Thyroid gland (tissue), 4 donors: ENCODE results near the gene LSM14B.

Experiments
- POLR2A ChIP-seq, 2 donors: fragments of 450-650 bp; IDR thresholded peaks; one replicate each; pipeline ENCODE4 v1.6.1; 2017; ENCODE audit warnings: antibody characterized with exemption in 2 of 2, mild to moderate bottlenecking in 2 of 2, moderate library complexity in 1 of 2
- TF ChIP-seq, protein P1 (sequence below), 6 experiments: fragments of 200-600 bp in 3 of 6; fragments of 450-650 bp in 3 of 6; sonication (generic) in 3 of 6; IDR thresholded peaks; one replicate each; pipeline ENCODE4 v1.5.1; 2016 to 2019; ENCODE audit warnings: antibody characterized with exemption in 6 of 6, mild to moderate bottlenecking in 2 of 6, inconsistent platforms in 1 of 6, moderate library complexity in 1 of 6

DNA sequence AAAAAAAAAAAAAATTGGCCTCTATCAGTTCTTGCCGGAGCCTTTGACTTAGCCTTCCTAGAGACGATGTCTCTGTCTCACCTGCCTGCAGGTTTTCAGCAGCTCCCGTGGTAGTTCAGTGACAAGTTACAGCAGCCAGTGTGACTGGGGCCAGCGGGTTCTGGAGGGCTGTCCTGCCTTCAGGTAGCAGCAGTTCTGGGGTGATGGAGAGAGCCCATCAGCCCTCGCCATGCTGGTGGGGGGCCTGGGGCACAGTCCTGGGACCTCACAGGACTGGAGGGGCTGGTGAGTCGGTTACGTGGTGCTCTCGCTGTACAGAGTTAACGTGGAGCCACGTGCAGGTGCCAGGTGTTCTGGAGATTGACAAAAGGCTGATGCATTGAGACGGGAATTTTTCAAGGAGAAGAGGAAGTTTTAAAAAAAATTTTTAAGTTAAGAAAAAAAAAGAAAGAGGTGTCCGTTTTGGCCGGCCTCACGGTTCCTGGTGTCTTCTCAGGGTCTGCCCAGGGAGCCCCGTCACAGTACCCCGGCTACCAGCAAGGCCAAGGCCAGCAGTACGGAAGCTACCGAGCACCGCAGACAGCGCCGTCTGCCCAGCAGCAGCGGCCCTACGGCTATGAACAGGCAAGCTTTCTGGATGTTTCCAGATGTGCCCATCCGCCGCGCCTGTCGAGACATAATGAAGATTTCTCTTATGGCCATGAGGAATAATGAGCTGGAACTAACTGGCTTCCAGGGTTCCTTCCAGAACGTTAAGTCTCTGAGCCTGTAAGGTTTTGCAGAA is 51.9 kb downstream of the LSM14B start:
- TF ChIP-seq, protein P1, sequence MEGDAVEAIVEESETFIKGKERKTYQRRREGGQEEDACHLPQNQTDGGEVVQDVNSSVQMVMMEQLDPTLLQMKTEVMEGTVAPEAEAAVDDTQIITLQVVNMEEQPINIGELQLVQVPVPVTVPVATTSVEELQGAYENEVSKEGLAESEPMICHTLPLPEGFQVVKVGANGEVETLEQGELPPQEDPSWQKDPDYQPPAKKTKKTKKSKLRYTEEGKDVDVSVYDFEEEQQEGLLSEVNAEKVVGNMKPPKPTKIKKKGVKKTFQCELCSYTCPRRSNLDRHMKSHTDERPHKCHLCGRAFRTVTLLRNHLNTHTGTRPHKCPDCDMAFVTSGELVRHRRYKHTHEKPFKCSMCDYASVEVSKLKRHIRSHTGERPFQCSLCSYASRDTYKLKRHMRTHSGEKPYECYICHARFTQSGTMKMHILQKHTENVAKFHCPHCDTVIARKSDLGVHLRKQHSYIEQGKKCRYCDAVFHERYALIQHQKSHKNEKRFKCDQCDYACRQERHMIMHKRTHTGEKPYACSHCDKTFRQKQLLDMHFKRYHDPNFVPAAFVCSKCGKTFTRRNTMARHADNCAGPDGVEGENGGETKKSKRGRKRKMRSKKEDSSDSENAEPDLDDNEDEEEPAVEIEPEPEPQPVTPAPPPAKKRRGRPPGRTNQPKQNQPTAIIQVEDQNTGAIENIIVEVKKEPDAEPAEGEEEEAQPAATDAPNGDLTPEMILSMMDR (IDR thresholded peaks at IDR 0.05) = no peak
- TF ChIP-seq POLR2A (IDR thresholded peaks at IDR 0.05) = no peak
